IMR-90 (cell line): ENCODE measurements around the gene OSBPL6. TPM values are rescaled to one million over a fixed set of nuclear protein-coding genes. Genes with fewer than 3 reads are reported as not detected.

Experiments used
- ATAC-seq: fragments of 200-7000 bp; cut with Tn5 transposase; 2 replicates; pipeline ENCODE4 v1.9.1; 2020; ENCODE audit warnings: low read depth, mild to moderate bottlenecking, moderate library complexity
- BruUV-seq: library from RNA; stranded (reverse); fragments of 400-500 nt; replicated peaks from 2 replicates; lab custom pipeline; 2021; lab: Mats Ljungman, UMichigan
- CTCF ChIA-PET: fragments of 300-600 bp; formaldehyde crosslinking; extraction: SDS; loops from one replicate; lab custom pipeline; 2021; ENCODE audit warnings: antibody characterized with exemption; lab: Yijun Ruan, JAX
- POLR2A ChIA-PET: fragments of 300-600 bp; sonication (Branson Sonifier 250); formaldehyde crosslinking; loops from one replicate; lab custom pipeline; 2022; ENCODE audit warnings: antibody characterized with exemption; ENCODE audit not compliant: unreplicated experiment; lab: Charles Lee
- DNase-seq: peaks from one replicate; pipeline ENCODE4 v3.0.0; 2013
- H2AFZ ChIP-seq: replicated peaks from 2 replicates; pipeline ENCODE3; 2013; ENCODE audit warnings: low read length, mild to moderate bottlenecking; ENCODE audit not compliant: poor library complexity
- H2AK5ac ChIP-seq: 2 replicates; pipeline ENCODE4 v1.6.1; 2013; ENCODE audit warnings: low read depth, low read length, inconsistent platforms
- H2AK9ac ChIP-seq: replicated peaks from 2 replicates; pipeline ENCODE3; 2013; ENCODE audit warnings: mild to moderate bottlenecking, low read depth, low read length, moderate library complexity; ENCODE audit not compliant: poor library complexity
- H2BK120ac ChIP-seq: 2 replicates; pipeline ENCODE4 v1.6.1; 2013; ENCODE audit warnings: low read depth, low read length, inconsistent platforms
- H2BK15ac ChIP-seq: 3 replicates; pipeline ENCODE4 v1.6.1; 2013; ENCODE audit warnings: low read depth, low read length, inconsistent platforms
- H2BK20ac ChIP-seq: 2 replicates; pipeline ENCODE4 v1.6.1; 2013; ENCODE audit warnings: low read depth, mild to moderate bottlenecking, inconsistent platforms, low read length, moderate library complexity
- H2BK5ac ChIP-seq: 2 replicates; pipeline ENCODE4 v1.6.1; 2013; ENCODE audit warnings: mild to moderate bottlenecking, low read depth, low read length, inconsistent platforms; ENCODE audit not compliant: poor library complexity, severe bottlenecking
- H3K14ac ChIP-seq: replicated peaks from 2 replicates; pipeline ENCODE4 v1.6.1; 2013; ENCODE audit warnings: low read depth, low read length, inconsistent platforms
- H3K18ac ChIP-seq: 2 replicates; pipeline ENCODE4 v1.6.1; 2013; ENCODE audit warnings: low read depth, low read length, control low read depth
- H3K23ac ChIP-seq: 2 replicates; pipeline ENCODE4 v1.6.1; 2013; ENCODE audit warnings: low read depth, low read length, inconsistent platforms
- H3K27ac ChIP-seq: 2 replicates; pipeline ENCODE4 v1.5.1; 2013; ENCODE audit warnings: mild to moderate bottlenecking, control low read depth, low read length; ENCODE audit not compliant: insufficient read depth
- H3K27me3 ChIP-seq: 2 replicates; pipeline ENCODE4 v1.6.1; 2013; ENCODE audit warnings: low read length; ENCODE audit not compliant: control insufficient read depth, insufficient read depth
- H3K36me3 ChIP-seq: 2 replicates; pipeline ENCODE4 v1.6.1; 2013; ENCODE audit warnings: low read length, mixed read lengths; ENCODE audit not compliant: control insufficient read depth, insufficient read depth
- H3K4ac ChIP-seq: 2 replicates; pipeline ENCODE4 v1.6.1; 2013; ENCODE audit warnings: low read depth, low read length, inconsistent platforms
- H3K4me1 ChIP-seq: 2 replicates; pipeline ENCODE4 v1.6.1; 2013; ENCODE audit warnings: low read length, mixed read lengths; ENCODE audit not compliant: control insufficient read depth, insufficient read depth
- H3K4me2 ChIP-seq: 2 replicates; pipeline ENCODE4 v1.6.1; 2013; ENCODE audit warnings: low read depth, mild to moderate bottlenecking, control low read depth, low read length, moderate library complexity
- H3K4me3 ChIP-seq: 2 replicates; pipeline ENCODE4 v1.5.1; 2013; ENCODE audit warnings: low read depth, mild to moderate bottlenecking, control low read depth, low read length, moderate library complexity; ENCODE audit not compliant: insufficient read depth
- H3K56ac ChIP-seq: 2 replicates; pipeline ENCODE4 v1.6.1; 2013; ENCODE audit warnings: low read length, inconsistent platforms; ENCODE audit not compliant: insufficient read depth; ENCODE audit errors: extremely low read depth
- H3K79me1 ChIP-seq, 2 experiments: 2 replicates each; pipeline ENCODE4 v1.6.1; 2013; ENCODE audit warnings: low read length in 2 of 2, inconsistent platforms in 1 of 2, low read depth in 1 of 2
- H3K9ac ChIP-seq: 2 replicates; pipeline ENCODE4 v1.6.1; 2013; ENCODE audit warnings: low read depth, low read length, control low read depth
- H3K9me1 ChIP-seq: 2 replicates; pipeline ENCODE4 v1.6.1; 2013; ENCODE audit warnings: low read length, inconsistent platforms; ENCODE audit not compliant: insufficient read depth
- H3K9me3 ChIP-seq: 2 replicates; pipeline ENCODE4 v1.6.1; 2013; ENCODE audit warnings: low read length; ENCODE audit not compliant: control insufficient read depth, insufficient read depth
- H4K20me1 ChIP-seq: 2 replicates; pipeline ENCODE4 v1.6.1; 2013; ENCODE audit warnings: low read length, inconsistent platforms; ENCODE audit not compliant: insufficient read depth
- H4K5ac ChIP-seq: 2 replicates; pipeline ENCODE4 v1.6.1; 2013; ENCODE audit warnings: mild to moderate bottlenecking, low read depth, low read length, control low read depth
- H4K8ac ChIP-seq, 2 experiments: 2 replicates each; pipeline ENCODE4 v1.6.1; 2013; ENCODE audit warnings: low read depth in 2 of 2, low read length in 2 of 2, control low read depth in 1 of 2, inconsistent platforms in 1 of 2
- H4K91ac ChIP-seq: 2 replicates; pipeline ENCODE4 v1.6.1; 2013; ENCODE audit warnings: low read depth, low read length, inconsistent platforms; ENCODE audit not compliant: insufficient read depth
- BHLHE40 ChIP-seq: fragments of 150-350 bp; IDR thresholded peaks from 2 replicates; pipeline ENCODE4 v1.6.1; 2016; ENCODE audit warnings: mild to moderate bottlenecking, low read depth, low read length
- CHD1 ChIP-seq: IDR thresholded peaks from 2 replicates; pipeline ENCODE4 v1.6.1; 2012; ENCODE audit warnings: low read depth, low read length, improper control_type of control experiment
- CTCF ChIP-seq: conservative IDR thresholded peaks from 2 replicates; pipeline ENCODE4 v1.5.1; 2012; ENCODE audit warnings: mild to moderate bottlenecking, low read depth, low read length, improper control_type of control experiment
- ELK1 ChIP-seq: fragments of 150-350 bp; IDR thresholded peaks from 2 replicates; pipeline ENCODE4 v1.6.1; 2016; ENCODE audit warnings: low read depth, mild to moderate bottlenecking, low read length, moderate library complexity, borderline replicate concordance
- FOS ChIP-seq: fragments of 150-350 bp; IDR thresholded peaks from 2 replicates; pipeline ENCODE4 v1.6.1; 2016; ENCODE audit warnings: low read depth, low read length
- MAFK ChIP-seq: IDR thresholded peaks from 2 replicates; pipeline ENCODE4 v1.6.1; 2012; ENCODE audit warnings: low read depth, low read length, improper control_type of control experiment
- NFE2L2 ChIP-seq: fragments of 150-350 bp; IDR thresholded peaks from 2 replicates; pipeline ENCODE4 v1.6.1; 2016; ENCODE audit warnings: low read depth, mild to moderate bottlenecking, low read length
- RAD21 ChIP-seq: IDR thresholded peaks from 2 replicates; pipeline ENCODE4 v1.6.1; 2012; ENCODE audit warnings: low read length, improper control_type of control experiment
- RFX5 ChIP-seq: IDR thresholded peaks from 2 replicates; pipeline ENCODE4 v1.8.0; 2012; ENCODE audit warnings: low read depth, mild to moderate bottlenecking, low read length, moderate library complexity
- SMC3 ChIP-seq: fragments of 150-350 bp; IDR thresholded peaks from 2 replicates; pipeline ENCODE4 v1.6.1; 2016; ENCODE audit warnings: low read depth, mild to moderate bottlenecking, antibody characterized with exemption, low read length, moderate library complexity
- USF2 ChIP-seq: fragments of 150-350 bp; IDR thresholded peaks from 2 replicates; pipeline ENCODE4 v1.6.1; 2017; ENCODE audit warnings: mild to moderate bottlenecking, antibody characterized with exemption, low read length, low read depth
- WGBS, 2 experiments: methylation state at CpG; one replicate each; pipeline versions ENCODE4 v1.1.5 to v1.1.7; 2013; ENCODE audit warnings: missing lambda C conversion rate in 2 of 2; ENCODE audit not compliant: insufficient read length in 1 of 2; ENCODE audit errors: extremely low coverage in 2 of 2; 5-methylcytosine and 5-hydroxymethylcytosine counted together
- dilution Hi-C: fragments of 300-500 bp; cut with HindIII; formaldehyde crosslinking; loops from one replicate; pipeline ENCODE4 v1.14.3; 2018; ENCODE audit warnings: low sequenced_read_pairs; ENCODE audit not compliant: unreplicated experiment
- in situ Hi-C: fragments of 300-500 bp; cut with MboI; formaldehyde crosslinking; loops from 3 replicates; pipeline ENCODE4 v1.14.3; 2019; ENCODE audit warnings: low sequenced_read_pairs, inconsistent platforms, mixed read lengths
- intact Hi-C: fragments of 100-400 bp; cut with micrococcal nuclease; formaldehyde crosslinking; loops from 2 replicates; pipeline ENCODE4 v1.10.0; 2022
- polyA plus RNA-seq, 3 experiments: library from polyadenylated mRNA; depleted of rRNA; stranded (reverse); fragments of >200 nt; gene quantifications; 2 replicates each; pipeline ENCODE4 v1.2.3, GENCODE V29; 2012; ENCODE audit warnings: low replicate concordance in 1 of 3
- total RNA-seq: library from RNA; depleted of rRNA; stranded (reverse); fragments of >200 nt; gene quantifications from 2 replicates; pipeline ENCODE4 v1.2.3, GENCODE V29; 2012

The OSBPL6 gene
- total and polyA plus RNA-seq, 2 of the 4 experiments (the other 2 are of a cell fraction): 3.2 to 3.7 TPM

- H2BK120ac ChIP-seq: 0 out of 2 replicates have a peak overlapping the region, but pooled peaks have one; percentile 91
- 0 out of 2 replicates have a peak, but pooled peaks cover 2% of the 10 kb centered on the region for H3K4me1 ChIP-seq
- no peak overlapping the region for H3K27ac ChIP-seq
- peak overlapping the region; percentile 70 for H3K23ac ChIP-seq
- in situ Hi-C loops (loop anchor here (5.0 kb wide), 1 partner anchor 282 kb away; no protein-coding TSS in a partner anchor), intact Hi-C loops (loop anchor here (1.0 to 2.0 kb wide), 4 partner anchors 108 to 302 kb away; partner anchors contain the start of genes OSBPL6 and RBM45), dilution Hi-C loops (no loop called here)
- H3K4me2 ChIP-seq: peak overlapping the region; percentile 89
- BruUV-seq: no TSS peak
- peak overlapping the region; percentile 94; the same call in 1 of the 2 replicates for H3K9ac ChIP-seq
- H2AFZ ChIP-seq: peak overlapping the region; percentile 67
- peak overlapping the region; percentile 87; the same call in 1 of the 2 replicates for H3K14ac ChIP-seq
- no peak overlapping the region; the same call in 1 of the 2 replicates for H3K18ac ChIP-seq
- H2AK5ac ChIP-seq: no peak overlapping the region
- peak overlapping the region; percentile 89 for H2BK5ac ChIP-seq
- no peak overlapping the region for H2BK15ac ChIP-seq
- H2AK9ac ChIP-seq: no peak overlapping the region
- peak overlapping the region; percentile 64 for H3K56ac ChIP-seq
- DNase-seq: peak; percentile 94
- H4K91ac ChIP-seq: 0 out of 2 replicates have a peak overlapping the region, but pooled peaks have one; percentile 3
- no peaks in the 10 kb centered on the region for H3K9me3 ChIP-seq
- 0% methylated on average over 2 of the region's 21 CpGs; no CpG with 5 or more reads in 1 of the 2 experiments for WGBS, 2 experiments
- POLR2A ChIA-PET: no interaction called here
- H3K36me3 ChIP-seq: no peaks in the 10 kb centered on the region
- H3K79me1 ChIP-seq: peaks cover 2 to 21% of the 10 kb centered on the region in 2 experiments; a peak in 3 of 4 replicates
- CTCF ChIA-PET: interaction anchor here (0.6 to 1.6 kb wide), 29 partner anchors 9 to 415 kb away, joined by 3 to 11 read pairs (median 4); no protein-coding TSS in a partner anchor
- no peaks in the 10 kb centered on the region for H4K20me1 ChIP-seq
- H4K5ac ChIP-seq: no peak overlapping the region
- no peaks in the 10 kb centered on the region; the same call in 1 of the 2 replicates for H3K9me1 ChIP-seq
- peak overlapping the region; percentile 65 for H3K4me3 ChIP-seq
- H3K4ac ChIP-seq: peak overlapping the region; percentile 88; the same call in 1 of the 2 replicates
- ATAC-seq: peak; percentile 87
- H3K27me3 ChIP-seq: no peaks in the 10 kb centered on the region
- peak overlapping the region; percentile 84 to 97 for H4K8ac ChIP-seq
- no peak overlapping the region for H2BK20ac ChIP-seq
- TF ChIP-seq SMC3: peak; percentile 88
- TF ChIP-seq MAFK: peak; percentile 8; the same call in 1 of the 2 replicates
- 0 out of 2 replicates have a peak, but pooled peaks have one; percentile 34 for TF ChIP-seq USF2
- 0 out of 2 replicates have a peak, but pooled peaks have one; percentile 45 for TF ChIP-seq CHD1
- TF ChIP-seq RAD21: peak; percentile 85
- no peak for TF ChIP-seq FOS
- TF ChIP-seq RFX5: no peak
- no peak for TF ChIP-seq ELK1
- TF ChIP-seq BHLHE40: no peak
- TF ChIP-seq NFE2L2: no peak
- TF ChIP-seq CTCF: peak; percentile 95
Observed at GRCh38 chr2:178414266-178415247, 220.2 kb downstream of the OSBPL6 start.
